PC-3 (cell line): ENCODE results near the gene SLC25A26.

Experiments used
- EZH2 ChIP-seq: fragments of 300-600 bp; sonication (generic); IDR thresholded peaks from one replicate; pipeline ENCODE4 v1.6.1; 2017; ENCODE audit warnings: antibody characterized with exemption, mild to moderate bottlenecking, low read length; ENCODE audit not compliant: unreplicated experiment
- TF ChIP-seq, protein P1 (sequence below): fragments of 300-600 bp; sonication (generic); conservative IDR thresholded peaks from 2 replicates; pipeline ENCODE4 v1.5.1; 2017; ENCODE audit warnings: antibody characterized with exemption, low read depth, mild to moderate bottlenecking, low read length

DNA sequence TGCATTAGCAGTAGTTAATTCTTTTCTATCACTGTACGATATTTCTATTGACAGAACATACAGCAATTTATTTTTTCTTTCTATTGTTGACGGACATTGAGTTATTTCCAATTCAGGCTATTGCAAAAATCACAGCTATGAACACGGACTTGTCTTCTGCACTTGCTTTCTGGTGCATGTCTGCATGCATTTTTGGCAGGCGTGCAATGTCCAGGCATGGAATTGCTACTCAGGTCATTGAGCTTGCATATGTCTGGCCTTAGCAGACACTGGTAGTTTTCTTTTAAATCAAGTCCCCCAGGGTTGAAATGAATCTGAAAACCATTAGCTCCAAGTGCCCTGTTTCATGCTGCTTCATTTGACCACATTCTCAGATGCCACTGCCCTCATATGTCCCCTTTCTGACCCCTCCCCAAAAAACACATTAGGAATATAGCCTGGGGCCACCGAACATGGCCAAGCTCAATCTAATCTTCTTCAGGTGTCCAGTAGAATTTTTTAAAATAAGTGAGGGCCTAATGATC, 207.2 kb downstream of the SLC25A26 start:
- TF ChIP-seq, protein P1, sequence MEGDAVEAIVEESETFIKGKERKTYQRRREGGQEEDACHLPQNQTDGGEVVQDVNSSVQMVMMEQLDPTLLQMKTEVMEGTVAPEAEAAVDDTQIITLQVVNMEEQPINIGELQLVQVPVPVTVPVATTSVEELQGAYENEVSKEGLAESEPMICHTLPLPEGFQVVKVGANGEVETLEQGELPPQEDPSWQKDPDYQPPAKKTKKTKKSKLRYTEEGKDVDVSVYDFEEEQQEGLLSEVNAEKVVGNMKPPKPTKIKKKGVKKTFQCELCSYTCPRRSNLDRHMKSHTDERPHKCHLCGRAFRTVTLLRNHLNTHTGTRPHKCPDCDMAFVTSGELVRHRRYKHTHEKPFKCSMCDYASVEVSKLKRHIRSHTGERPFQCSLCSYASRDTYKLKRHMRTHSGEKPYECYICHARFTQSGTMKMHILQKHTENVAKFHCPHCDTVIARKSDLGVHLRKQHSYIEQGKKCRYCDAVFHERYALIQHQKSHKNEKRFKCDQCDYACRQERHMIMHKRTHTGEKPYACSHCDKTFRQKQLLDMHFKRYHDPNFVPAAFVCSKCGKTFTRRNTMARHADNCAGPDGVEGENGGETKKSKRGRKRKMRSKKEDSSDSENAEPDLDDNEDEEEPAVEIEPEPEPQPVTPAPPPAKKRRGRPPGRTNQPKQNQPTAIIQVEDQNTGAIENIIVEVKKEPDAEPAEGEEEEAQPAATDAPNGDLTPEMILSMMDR: no peak
- no peak for TF ChIP-seq EZH2
